ENCODE data around the gene XPO5. TPM values are rescaled to one million over a fixed set of nuclear protein-coding genes. Genes with fewer than 3 reads are reported as not detected.

XPO5 gene
- total and polyA plus RNA-seq, 12 donors: 6.9 to 20.1 (median 16.9) TPM

GRCh38 chr6:43516367-43516696, 59.5 kb downstream of the XPO5 start:
- H3K9me3 ChIP-seq: no peaks in the 10 kb centered on the region
- H3K27me3 ChIP-seq: no peaks in the 10 kb centered on the region
- no peak for DNase-seq
- WGBS, 2 donors: 0 to 1% methylated on average over 10 of the region's 10 CpGs
- intact Hi-C loops (cut with DNase I): loop anchor here in 1 of 10 donors (2.0 to 10.0 kb wide), 2 partner anchors 60 to 252 kb away; partner anchors contain the start of genes POLH and XPO5
- peak overlapping the region; percentile 54 to 97 (median 90) for H3K27ac ChIP-seq
- peaks cover 0 to 71% (median 50%) of the 10 kb centered on the region in 9 donors for H3K36me3 ChIP-seq
- H3K4me3 ChIP-seq: peak overlapping the region; percentile 68 to 98 (median 91)
- peaks cover 20 to 69% (median 65%) of the 10 kb centered on the region in 9 donors for H3K4me1 ChIP-seq
- ATAC-seq: peak in 4 of 8 donors; percentile 0 to 5 (median 4)
- TF ChIP-seq CTCF (IDR thresholded peaks at IDR 0.05): no peak

GRCh38 chr6:43515808-43516207, 60.0 kb downstream of the XPO5 start:
- peaks cover 0 to 71% (median 45%) of the 10 kb centered on the region in 9 donors for H3K36me3 ChIP-seq

GRCh38 chr6:43511824-43512415, 63.9 kb downstream of the XPO5 start:
- peak in 7 of 8 donors; percentile 14 to 63 (median 33) for ATAC-seq
- TF ChIP-seq CTCF (IDR thresholded peaks at IDR 0.05): no peak
- WGBS, 2 donors: 20 to 28% methylated on average over 11 of the region's 11 CpGs
- Histone ChIP-seq H3K27ac (peak overlapping the region in 8 of 10 donors; percentile 61 to 84 (median 70)), H3K27me3 (peaks cover 0 to 27% (median 0%) of the 10 kb centered on the region in 7 donors), H3K36me3 (peaks cover 0 to 53% (median 32%) of the 10 kb centered on the region in 9 donors), H3K9me3 (no peaks in the 10 kb centered on the region), H3K4me1 (peaks cover 18 to 83% (median 74%) of the 10 kb centered on the region in 9 donors), H3K4me3 (no peak overlapping the region)
- peak; percentile 62 to 63 for DNase-seq
- intact Hi-C loops (cut with DNase I): loop anchor here in 1 of 10 donors (10.0 kb wide), 1 partner anchor 247 kb away; no protein-coding TSS in a partner anchor

More at GRCh38 chr6:43515808-43516207, 60.0 kb downstream of the XPO5 start:
- 65 to 76% methylated on average over 9 of the region's 9 CpGs for WGBS, 2 donors
- Histone ChIP-seq H3K4me3 (peak overlapping the region; percentile 68 to 98 (median 91)), H3K27ac (peak overlapping the region in 9 of 10 donors; percentile 54 to 97 (median 91)), H3K9me3 (no peaks in the 10 kb centered on the region), H3K27me3 (no peaks in the 10 kb centered on the region), H3K4me1 (peaks cover 20 to 73% (median 70%) of the 10 kb centered on the region in 9 donors)
- no peak for TF ChIP-seq CTCF (IDR thresholded peaks at IDR 0.05)
- ATAC-seq: no peak
- DNase-seq: no peak
- intact Hi-C loops (cut with DNase I): loop anchor here in 1 of 10 donors (2.0 to 10.0 kb wide), 2 partner anchors 61 to 251 kb away; partner anchors contain the start of genes POLH and XPO5

GRCh38 chr6:43510827-43511163, 65.0 kb downstream of the XPO5 start:
- ATAC-seq (peak in 6 of 8 donors; percentile 1 to 22 (median 6)), DNase-seq (no peak)
- intact Hi-C loops (cut with DNase I): loop anchor here in 1 of 10 donors (10.0 kb wide), 1 partner anchor 246 kb away; no protein-coding TSS in a partner anchor
- Histone ChIP-seq H3K27me3 (peaks cover 0 to 27% (median 0%) of the 10 kb centered on the region in 7 donors), H3K27ac (peak overlapping the region in 9 of 10 donors; percentile 61 to 79 (median 73)), H3K36me3 (peaks cover 0 to 56% (median 34%) of the 10 kb centered on the region in 9 donors), H3K4me1 (peaks cover 18 to 85% (median 70%) of the 10 kb centered on the region in 9 donors), H3K4me3 (peak overlapping the region in 7 of 10 donors; percentile 67 to 93 (median 74)), H3K9me3 (no peaks in the 10 kb centered on the region)
- no peak for TF ChIP-seq CTCF (IDR thresholded peaks at IDR 0.05)
- 75 to 80% methylated on average over 10 of the region's 10 CpGs for WGBS, 2 donors
